ENCODE data around the gene FLT4. TPM values are rescaled to one million over a fixed set of nuclear protein-coding genes. Genes with fewer than 3 reads are reported as not detected.

FLT4 gene
- total and polyA plus RNA-seq, 9 of the 15 experiments (the other 6 are each of a cell fraction or from before 2014, with no cell fraction given), result 0.01 to 0.42 (median 0.14) TPM; not detected in 2

DNA sequence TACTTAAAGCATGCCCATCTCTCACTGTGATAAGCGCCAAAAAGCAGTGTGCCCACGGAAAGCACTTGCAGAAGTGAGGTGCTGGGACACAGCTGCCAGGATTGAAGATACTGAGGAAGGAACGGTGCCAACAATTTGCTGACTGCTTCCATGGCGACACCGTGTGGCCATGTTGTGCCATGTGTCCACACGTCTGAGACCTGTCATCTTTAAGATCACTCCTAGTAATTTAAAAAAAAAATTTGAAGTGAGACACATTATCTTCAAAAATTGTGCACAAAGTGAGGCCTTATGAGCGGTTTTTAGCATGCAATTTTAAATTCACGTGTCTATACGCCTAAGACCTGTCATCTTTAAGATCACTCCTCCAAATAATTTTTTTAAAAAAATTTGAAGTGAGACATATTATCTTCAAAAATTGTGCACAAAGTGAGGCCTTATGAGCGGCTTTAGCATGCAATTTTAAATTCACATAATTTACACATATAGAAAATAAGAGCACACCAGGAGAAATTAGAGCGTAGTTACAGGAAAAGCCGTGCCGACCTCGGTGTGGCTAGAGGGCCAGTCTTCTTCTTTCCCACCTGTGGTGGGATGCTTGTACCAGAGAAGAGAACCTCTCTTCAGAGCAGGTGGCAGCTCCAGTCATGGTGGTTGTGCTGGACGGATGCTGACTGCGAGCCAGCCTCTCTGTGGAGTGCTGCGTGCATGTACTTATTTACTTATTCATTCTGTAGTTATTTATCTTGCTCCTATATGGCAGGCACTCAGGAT lies 21.4 kb upstream of the FLT4 start (continued):
- TF ChIP-seq FUS (optimal IDR thresholded peaks at IDR 0.05; ENCODE audit: low read depth, low read length) (no peak), NCOA2 (IDR thresholded peaks at IDR 0.05; ENCODE audit: partially characterized antibody in 2 of 2) (no peak), ARHGAP35 (IDR thresholded peaks at IDR 0.05; ENCODE audit: partially characterized antibody) (no peak), NFE2 (IDR thresholded peaks at IDR 0.05; ENCODE audit: low read depth) (0 out of 2 replicates have a peak, but pooled peaks have one; percentile 15), CEBPG (CRISPR knock-in tag; IDR thresholded peaks at IDR 0.05) (no peak), CEBPG (tag; conservative IDR thresholded peaks at IDR 0.05 in 1 of 2, IDR thresholded peaks at IDR 0.05 in 1 of 2) (no peak), SPI1 (IDR thresholded peaks at IDR 0.05; ENCODE audit: borderline replicate concordance, low read depth, low read length) (no peak), DNMT1 (IDR thresholded peaks at IDR 0.05) (no peak), TBL1XR1 (IDR thresholded peaks at IDR 0.05; ENCODE audit: low read length in 2 of 2) (no peak), NFIC (IDR thresholded peaks at IDR 0.05) (peak; percentile 93), KLF16 (IDR thresholded peaks at IDR 0.05) (0 out of 2 replicates have a peak, but pooled peaks have one; percentile 34)
- TF ChIP-seq, protein P1, sequence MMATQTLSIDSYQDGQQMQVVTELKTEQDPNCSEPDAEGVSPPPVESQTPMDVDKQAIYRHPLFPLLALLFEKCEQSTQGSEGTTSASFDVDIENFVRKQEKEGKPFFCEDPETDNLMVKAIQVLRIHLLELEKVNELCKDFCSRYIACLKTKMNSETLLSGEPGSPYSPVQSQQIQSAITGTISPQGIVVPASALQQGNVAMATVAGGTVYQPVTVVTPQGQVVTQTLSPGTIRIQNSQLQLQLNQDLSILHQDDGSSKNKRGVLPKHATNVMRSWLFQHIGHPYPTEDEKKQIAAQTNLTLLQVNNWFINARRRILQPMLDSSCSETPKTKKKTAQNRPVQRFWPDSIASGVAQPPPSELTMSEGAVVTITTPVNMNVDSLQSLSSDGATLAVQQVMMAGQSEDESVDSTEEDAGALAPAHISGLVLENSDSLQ (IDR thresholded peaks at IDR 0.05), result peak; percentile 46
- TF ChIP-seq, protein P2, sequence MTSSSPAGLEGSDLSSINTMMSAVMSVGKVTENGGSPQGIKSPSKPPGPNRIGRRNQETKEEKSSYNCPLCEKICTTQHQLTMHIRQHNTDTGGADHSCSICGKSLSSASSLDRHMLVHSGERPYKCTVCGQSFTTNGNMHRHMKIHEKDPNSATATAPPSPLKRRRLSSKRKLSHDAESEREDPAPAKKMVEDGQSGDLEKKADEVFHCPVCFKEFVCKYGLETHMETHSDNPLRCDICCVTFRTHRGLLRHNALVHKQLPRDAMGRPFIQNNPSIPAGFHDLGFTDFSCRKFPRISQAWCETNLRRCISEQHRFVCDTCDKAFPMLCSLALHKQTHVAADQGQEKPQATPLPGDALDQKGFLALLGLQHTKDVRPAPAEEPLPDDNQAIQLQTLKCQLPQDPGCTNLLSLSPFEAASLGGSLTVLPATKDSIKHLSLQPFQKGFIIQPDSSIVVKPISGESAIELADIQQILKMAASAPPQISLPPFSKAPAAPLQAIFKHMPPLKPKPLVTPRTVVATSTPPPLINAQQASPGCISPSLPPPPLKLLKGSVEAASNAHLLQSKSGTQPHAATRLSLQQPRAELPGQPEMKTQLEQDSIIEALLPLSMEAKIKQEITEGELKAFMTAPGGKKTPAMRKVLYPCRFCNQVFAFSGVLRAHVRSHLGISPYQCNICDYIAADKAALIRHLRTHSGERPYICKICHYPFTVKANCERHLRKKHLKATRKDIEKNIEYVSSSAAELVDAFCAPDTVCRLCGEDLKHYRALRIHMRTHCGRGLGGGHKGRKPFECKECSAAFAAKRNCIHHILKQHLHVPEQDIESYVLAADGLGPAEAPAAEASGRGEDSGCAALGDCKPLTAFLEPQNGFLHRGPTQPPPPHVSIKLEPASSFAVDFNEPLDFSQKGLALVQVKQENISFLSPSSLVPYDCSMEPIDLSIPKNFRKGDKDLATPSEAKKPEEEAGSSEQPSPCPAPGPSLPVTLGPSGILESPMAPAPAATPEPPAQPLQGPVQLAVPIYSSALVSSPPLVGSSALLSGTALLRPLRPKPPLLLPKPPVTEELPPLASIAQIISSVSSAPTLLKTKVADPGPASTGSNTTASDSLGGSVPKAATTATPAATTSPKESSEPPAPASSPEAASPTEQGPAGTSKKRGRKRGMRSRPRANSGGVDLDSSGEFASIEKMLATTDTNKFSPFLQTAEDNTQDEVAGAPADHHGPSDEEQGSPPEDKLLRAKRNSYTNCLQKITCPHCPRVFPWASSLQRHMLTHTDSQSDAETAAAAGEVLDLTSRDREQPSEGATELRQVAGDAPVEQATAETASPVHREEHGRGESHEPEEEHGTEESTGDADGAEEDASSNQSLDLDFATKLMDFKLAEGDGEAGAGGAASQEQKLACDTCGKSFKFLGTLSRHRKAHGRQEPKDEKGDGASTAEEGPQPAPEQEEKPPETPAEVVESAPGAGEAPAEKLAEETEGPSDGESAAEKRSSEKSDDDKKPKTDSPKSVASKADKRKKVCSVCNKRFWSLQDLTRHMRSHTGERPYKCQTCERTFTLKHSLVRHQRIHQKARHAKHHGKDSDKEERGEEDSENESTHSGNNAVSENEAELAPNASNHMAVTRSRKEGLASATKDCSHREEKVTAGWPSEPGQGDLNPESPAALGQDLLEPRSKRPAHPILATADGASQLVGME (CRISPR knock-in tag; IDR thresholded peaks at IDR 0.05), result no peak
- TF ChIP-seq, protein P3, sequence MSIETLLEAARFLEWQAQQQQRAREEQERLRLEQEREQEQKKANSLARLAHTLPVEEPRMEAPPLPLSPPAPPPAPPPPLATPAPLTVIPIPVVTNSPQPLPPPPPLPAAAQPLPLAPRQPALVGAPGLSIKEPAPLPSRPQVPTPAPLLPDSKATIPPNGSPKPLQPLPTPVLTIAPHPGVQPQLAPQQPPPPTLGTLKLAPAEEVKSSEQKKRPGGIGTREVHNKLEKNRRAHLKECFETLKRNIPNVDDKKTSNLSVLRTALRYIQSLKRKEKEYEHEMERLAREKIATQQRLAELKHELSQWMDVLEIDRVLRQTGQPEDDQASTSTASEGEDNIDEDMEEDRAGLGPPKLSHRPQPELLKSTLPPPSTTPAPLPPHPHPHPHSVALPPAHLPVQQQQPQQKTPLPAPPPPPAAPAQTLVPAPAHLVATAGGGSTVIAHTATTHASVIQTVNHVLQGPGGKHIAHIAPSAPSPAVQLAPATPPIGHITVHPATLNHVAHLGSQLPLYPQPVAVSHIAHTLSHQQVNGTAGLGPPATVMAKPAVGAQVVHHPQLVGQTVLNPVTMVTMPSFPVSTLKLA (conservative IDR thresholded peaks at IDR 0.05), result no peak
- TF ChIP-seq, protein P4, sequence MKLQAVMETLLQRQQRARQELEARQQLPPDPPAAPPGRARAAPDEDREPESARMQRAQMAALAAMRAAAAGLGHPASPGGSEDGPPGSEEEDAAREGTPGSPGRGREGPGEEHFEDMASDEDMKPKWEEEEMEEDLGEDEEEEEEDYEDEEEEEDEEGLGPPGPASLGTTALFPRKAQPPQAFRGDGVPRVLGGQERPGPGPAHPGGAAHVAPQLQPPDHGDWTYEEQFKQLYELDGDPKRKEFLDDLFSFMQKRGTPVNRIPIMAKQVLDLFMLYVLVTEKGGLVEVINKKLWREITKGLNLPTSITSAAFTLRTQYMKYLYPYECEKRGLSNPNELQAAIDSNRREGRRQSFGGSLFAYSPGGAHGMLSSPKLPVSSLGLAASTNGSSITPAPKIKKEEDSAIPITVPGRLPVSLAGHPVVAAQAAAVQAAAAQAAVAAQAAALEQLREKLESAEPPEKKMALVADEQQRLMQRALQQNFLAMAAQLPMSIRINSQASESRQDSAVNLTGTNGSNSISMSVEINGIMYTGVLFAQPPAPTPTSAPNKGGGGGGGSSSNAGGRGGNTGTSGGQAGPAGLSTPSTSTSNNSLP (IDR thresholded peaks at IDR 0.05; ENCODE audit: borderline replicate concordance, low read depth, low read length), result no peak
- TF ChIP-seq, protein P5, sequence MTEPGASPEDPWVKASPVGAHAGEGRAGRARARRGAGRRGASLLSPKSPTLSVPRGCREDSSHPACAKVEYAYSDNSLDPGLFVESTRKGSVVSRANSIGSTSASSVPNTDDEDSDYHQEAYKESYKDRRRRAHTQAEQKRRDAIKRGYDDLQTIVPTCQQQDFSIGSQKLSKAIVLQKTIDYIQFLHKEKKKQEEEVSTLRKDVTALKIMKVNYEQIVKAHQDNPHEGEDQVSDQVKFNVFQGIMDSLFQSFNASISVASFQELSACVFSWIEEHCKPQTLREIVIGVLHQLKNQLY (CRISPR knock-in tag; conservative IDR thresholded peaks at IDR 0.05), result no peak
